Adrenal gland (tissue), 5 donors: ENCODE results near the gene CAMK1D.

Experiments used
- POLR2A ChIP-seq, 2 donors: fragments of 450-650 bp; IDR thresholded peaks; one replicate each; pipeline ENCODE4 v1.6.1; 2017; ENCODE audit warnings: antibody characterized with exemption in 2 of 2, mild to moderate bottlenecking in 2 of 2, moderate library complexity in 1 of 2
- TF ChIP-seq, protein P1 (sequence below), 6 experiments: fragments of 450-650 bp in 4 of 6; fragments of 200-600 bp in 2 of 6; sonication (generic) in 1 of 6; IDR thresholded peaks; 1 replicate in 5 of 6; 2 replicates in 1 of 6; pipeline versions ENCODE4 v1.5.1 to v1.8.0; 2016 to 2021; ENCODE audit warnings: antibody characterized with exemption in 6 of 6, mild to moderate bottlenecking in 2 of 6, moderate library complexity in 1 of 6
- donor health status: DM: no; HTN: no; CAD: no.

- TF ChIP-seq, protein P1, sequence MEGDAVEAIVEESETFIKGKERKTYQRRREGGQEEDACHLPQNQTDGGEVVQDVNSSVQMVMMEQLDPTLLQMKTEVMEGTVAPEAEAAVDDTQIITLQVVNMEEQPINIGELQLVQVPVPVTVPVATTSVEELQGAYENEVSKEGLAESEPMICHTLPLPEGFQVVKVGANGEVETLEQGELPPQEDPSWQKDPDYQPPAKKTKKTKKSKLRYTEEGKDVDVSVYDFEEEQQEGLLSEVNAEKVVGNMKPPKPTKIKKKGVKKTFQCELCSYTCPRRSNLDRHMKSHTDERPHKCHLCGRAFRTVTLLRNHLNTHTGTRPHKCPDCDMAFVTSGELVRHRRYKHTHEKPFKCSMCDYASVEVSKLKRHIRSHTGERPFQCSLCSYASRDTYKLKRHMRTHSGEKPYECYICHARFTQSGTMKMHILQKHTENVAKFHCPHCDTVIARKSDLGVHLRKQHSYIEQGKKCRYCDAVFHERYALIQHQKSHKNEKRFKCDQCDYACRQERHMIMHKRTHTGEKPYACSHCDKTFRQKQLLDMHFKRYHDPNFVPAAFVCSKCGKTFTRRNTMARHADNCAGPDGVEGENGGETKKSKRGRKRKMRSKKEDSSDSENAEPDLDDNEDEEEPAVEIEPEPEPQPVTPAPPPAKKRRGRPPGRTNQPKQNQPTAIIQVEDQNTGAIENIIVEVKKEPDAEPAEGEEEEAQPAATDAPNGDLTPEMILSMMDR (IDR thresholded peaks at IDR 0.05): no peak
- TF ChIP-seq POLR2A (IDR thresholded peaks at IDR 0.05): no peak
These were observed 363.1 kb downstream of the CAMK1D start for GRCh38 chr10:12712293-12712983.
